ENCODE results near the gene MYLK. TPM values are rescaled to one million over a fixed set of nuclear protein-coding genes. Genes with fewer than 3 reads are reported as not detected.

MYLK gene
- total RNA-seq, 2 experiments from 2014 or later: 0.22 TPM; not detected in 1

DNA sequence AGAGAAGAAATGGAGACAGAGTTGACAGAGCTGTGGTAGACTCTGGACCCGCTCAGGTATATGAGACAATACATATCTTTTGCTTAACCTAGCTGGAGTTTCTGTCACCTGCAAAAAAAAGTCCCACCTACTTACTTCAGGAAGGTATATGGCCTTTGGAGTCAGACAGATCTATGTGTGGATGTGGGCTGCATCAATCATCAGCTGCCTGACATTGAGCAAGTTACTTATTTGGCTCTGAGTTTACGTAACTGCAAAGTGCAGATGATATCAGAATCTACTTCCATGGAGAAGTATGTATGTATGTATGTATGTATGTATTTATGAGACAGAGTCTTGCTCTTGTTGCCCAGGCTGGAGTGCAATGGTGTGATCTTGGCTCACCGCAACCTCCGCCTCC is 124.3 kb downstream of the MYLK start:
- Mint-ChIP-seq H3K27me3 (peaks cover 14% of the 10 kb centered on the region), H3K4me3 (no peak overlapping the region), H3K4me1 (ENCODE audit: low read depth) (no peaks in the 10 kb centered on the region), H3K27ac (no peak overlapping the region), H3K36me3 (ENCODE audit: low read depth) (no peaks in the 10 kb centered on the region), H3K9me3 (no peaks in the 10 kb centered on the region)
- no peak overlapping the region for H3K27ac ChIP-seq (ENCODE audit: low read depth in 1 of 2, low read length in 2 of 2)
- TF ChIP-seq, protein P1, sequence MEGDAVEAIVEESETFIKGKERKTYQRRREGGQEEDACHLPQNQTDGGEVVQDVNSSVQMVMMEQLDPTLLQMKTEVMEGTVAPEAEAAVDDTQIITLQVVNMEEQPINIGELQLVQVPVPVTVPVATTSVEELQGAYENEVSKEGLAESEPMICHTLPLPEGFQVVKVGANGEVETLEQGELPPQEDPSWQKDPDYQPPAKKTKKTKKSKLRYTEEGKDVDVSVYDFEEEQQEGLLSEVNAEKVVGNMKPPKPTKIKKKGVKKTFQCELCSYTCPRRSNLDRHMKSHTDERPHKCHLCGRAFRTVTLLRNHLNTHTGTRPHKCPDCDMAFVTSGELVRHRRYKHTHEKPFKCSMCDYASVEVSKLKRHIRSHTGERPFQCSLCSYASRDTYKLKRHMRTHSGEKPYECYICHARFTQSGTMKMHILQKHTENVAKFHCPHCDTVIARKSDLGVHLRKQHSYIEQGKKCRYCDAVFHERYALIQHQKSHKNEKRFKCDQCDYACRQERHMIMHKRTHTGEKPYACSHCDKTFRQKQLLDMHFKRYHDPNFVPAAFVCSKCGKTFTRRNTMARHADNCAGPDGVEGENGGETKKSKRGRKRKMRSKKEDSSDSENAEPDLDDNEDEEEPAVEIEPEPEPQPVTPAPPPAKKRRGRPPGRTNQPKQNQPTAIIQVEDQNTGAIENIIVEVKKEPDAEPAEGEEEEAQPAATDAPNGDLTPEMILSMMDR (IDR thresholded peaks at IDR 0.05): no peak
- DNase-seq (no peak), ATAC-seq (ENCODE audit: poor library complexity) (no peak)
- no peaks in the 10 kb centered on the region for H3K9me3 ChIP-seq (ENCODE audit: control insufficient read depth in 1 of 2, insufficient read depth in 1 of 2, low read length in 2 of 2)
- intact Hi-C loops (cut with DNase I, micrococcal nuclease): no loop called here
- ChIA-PET CTCF (no interaction called here), POLR2A (no interaction called here)
- peaks cover 3% of the 10 kb centered on the region for H3K4me1 ChIP-seq (ENCODE audit: insufficient read depth, low read length)
- H3K4me3 ChIP-seq (ENCODE audit: low read length): no peak overlapping the region
- no peaks in the 10 kb centered on the region for H3K36me3 ChIP-seq (ENCODE audit: insufficient read depth, low read length)
- peaks cover 0 to 4% of the 10 kb centered on the region in 2 experiments for H3K27me3 ChIP-seq (ENCODE audit: control insufficient read depth in 1 of 2, insufficient read depth in 2 of 2, low read length in 2 of 2)

DNA sequence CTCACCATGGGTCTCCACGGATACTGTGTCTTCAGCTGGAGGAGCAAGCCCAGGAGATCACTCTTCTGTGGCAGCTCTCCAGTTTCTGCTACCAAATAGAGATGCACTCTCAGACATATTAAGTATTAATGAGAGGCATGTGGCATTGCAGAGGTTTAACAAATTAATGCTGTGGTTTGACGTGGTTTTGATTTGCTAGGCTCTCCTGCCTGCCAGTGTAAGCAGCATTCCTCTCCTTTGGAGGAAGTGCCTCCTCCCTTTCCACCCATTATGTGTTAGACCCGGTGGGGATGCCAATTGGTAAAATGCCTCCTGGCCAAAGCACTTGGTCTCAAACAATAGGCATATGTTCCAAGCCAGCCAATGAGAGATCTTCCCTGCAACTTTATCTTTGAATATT is 124.8 kb downstream of the MYLK start:
- Histone ChIP-seq H3K4me1 (ENCODE audit: insufficient read depth, low read length) (peaks cover 3% of the 10 kb centered on the region), H3K9me3 (ENCODE audit: control insufficient read depth in 1 of 2, insufficient read depth in 1 of 2, low read length in 2 of 2) (no peaks in the 10 kb centered on the region), H3K27me3 (ENCODE audit: control insufficient read depth in 1 of 2, insufficient read depth in 2 of 2, low read length in 2 of 2) (peaks cover 0 to 4% of the 10 kb centered on the region in 2 experiments), H3K4me3 (ENCODE audit: low read length) (no peak overlapping the region), H3K27ac (ENCODE audit: low read depth in 1 of 2, low read length in 2 of 2) (no peak overlapping the region), H3K36me3 (ENCODE audit: insufficient read depth, low read length) (no peaks in the 10 kb centered on the region)
- ChIA-PET CTCF (no interaction called here), POLR2A (no interaction called here)
- no peak for DNase-seq
- TF ChIP-seq, protein P1 (IDR thresholded peaks at IDR 0.05): no peak
- intact Hi-C loops (cut with DNase I, micrococcal nuclease): no loop called here
- H3K4me1 Mint-ChIP-seq (ENCODE audit: low read depth): no peaks in the 10 kb centered on the region
- no peaks in the 10 kb centered on the region for H3K9me3 Mint-ChIP-seq
- H3K27ac Mint-ChIP-seq: no peak overlapping the region
- H3K36me3 Mint-ChIP-seq (ENCODE audit: low read depth): no peaks in the 10 kb centered on the region
- peaks cover 9% of the 10 kb centered on the region for H3K27me3 Mint-ChIP-seq
- H3K4me3 Mint-ChIP-seq: no peak overlapping the region
- no peak for ATAC-seq (ENCODE audit: poor library complexity)

DNA sequence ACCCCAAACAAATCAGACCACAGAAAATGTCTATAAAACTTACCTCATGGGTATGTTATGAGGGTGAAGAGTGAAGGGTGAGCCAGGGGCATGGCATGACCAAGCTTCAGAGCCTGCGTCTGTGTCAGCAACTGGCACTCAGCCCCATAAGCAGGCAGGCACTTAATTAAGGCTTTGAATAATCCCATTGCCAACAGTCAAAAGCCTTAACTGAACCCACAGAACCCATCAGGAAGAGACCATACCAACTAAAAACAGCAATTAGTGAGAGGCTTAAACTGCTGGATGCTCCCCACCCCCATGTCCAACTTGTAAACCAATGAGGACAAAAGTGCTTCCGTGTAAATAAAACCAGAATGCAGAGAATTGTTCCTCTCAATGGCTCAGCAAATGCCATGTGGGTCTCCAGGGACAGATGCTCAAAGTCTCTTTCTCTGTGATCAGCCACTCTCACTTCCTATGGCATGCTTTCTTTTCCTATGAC is 126.0 kb downstream of the MYLK start:
- Mint-ChIP-seq H3K27ac (no peak overlapping the region), H3K36me3 (ENCODE audit: low read depth) (no peaks in the 10 kb centered on the region), H3K4me1 (ENCODE audit: low read depth) (no peaks in the 10 kb centered on the region), H3K27me3 (peaks cover 6% of the 10 kb centered on the region), H3K4me3 (no peak overlapping the region), H3K9me3 (no peaks in the 10 kb centered on the region)
- ATAC-seq (ENCODE audit: poor library complexity): no peak
- CTCF ChIA-PET: no interaction called here
- intact Hi-C loops (cut with DNase I, micrococcal nuclease): no loop called here
- TF ChIP-seq, protein P1 (IDR thresholded peaks at IDR 0.05): no peak
- Histone ChIP-seq H3K9me3 (ENCODE audit: control insufficient read depth in 1 of 2, insufficient read depth in 1 of 2, low read length in 2 of 2) (no peaks in the 10 kb centered on the region), H3K36me3 (ENCODE audit: insufficient read depth, low read length) (no peaks in the 10 kb centered on the region), H3K27ac (ENCODE audit: low read depth in 1 of 2, low read length in 2 of 2) (no peak overlapping the region), H3K4me1 (ENCODE audit: insufficient read depth, low read length) (peaks cover 3% of the 10 kb centered on the region), H3K27me3 (ENCODE audit: control insufficient read depth in 1 of 2, insufficient read depth in 2 of 2, low read length in 2 of 2) (peaks cover 0 to 4% of the 10 kb centered on the region in 2 experiments), H3K4me3 (ENCODE audit: low read length) (no peak overlapping the region)
- POLR2A ChIA-PET: no interaction called here
- no peak for DNase-seq
